Activated T-cell treated with anti-CD3 and anti-CD28 coated beads, Interleukin-2, amount 50 U/mL, for 72 hours (primary cell): ENCODE measurements around the gene PCDH15. TPM values are rescaled to one million over a fixed set of nuclear protein-coding genes. Genes with fewer than 3 reads are reported as not detected.

Experiments
- ATAC-seq, 2 donors: fragments of 150-1000 bp; cut with Tn5 transposase; replicated peaks in 1 of 2; 2 replicates each; pipeline ENCODE4 v1.10.0; 2021; ENCODE audit warnings: moderate library complexity in 2 of 2, mild to moderate bottlenecking in 1 of 2
- DNase-seq, 2 donors: peaks; one replicate each; pipeline ENCODE4 v3.0.0; 2021 to 2022; ENCODE audit warnings: mixed read lengths in 1 of 2
- H3K27ac Mint-ChIP-seq: one replicate; pipeline ENCODE4 v1.8.0; 2022; ENCODE audit warnings: mild to moderate bottlenecking, moderate library complexity, mixed read lengths
- H3K27me3 Mint-ChIP-seq: one replicate; pipeline ENCODE4 v1.8.0; 2022; ENCODE audit warnings: low read depth, mixed read lengths
- H3K36me3 Mint-ChIP-seq, 2 donors: one replicate each; pipeline ENCODE4 v1.8.0; 2022; ENCODE audit warnings: mixed read lengths in 2 of 2, mild to moderate bottlenecking in 1 of 2; ENCODE audit not compliant: insufficient read depth in 2 of 2
- H3K4me1 Mint-ChIP-seq: one replicate; pipeline ENCODE4 v1.8.0; 2022; ENCODE audit warnings: low read depth, mixed read lengths
- H3K4me3 Mint-ChIP-seq, 2 donors: one replicate each; pipeline ENCODE4 v1.8.0; 2022; ENCODE audit warnings: mild to moderate bottlenecking in 2 of 2, mixed read lengths in 2 of 2, moderate library complexity in 2 of 2
- H3K9me3 Mint-ChIP-seq, 2 donors: one replicate each; pipeline ENCODE4 v1.8.0; 2022; ENCODE audit warnings: mixed read lengths in 2 of 2
- total RNA-seq, 2 donors: library from RNA; stranded (reverse); gene quantifications; one replicate each; pipeline ENCODE4 v1.2.3, GENCODE V29; 2022

The PCDH15 gene
- total RNA-seq, 2 donors from 2014 or later, result not detected

DNA sequence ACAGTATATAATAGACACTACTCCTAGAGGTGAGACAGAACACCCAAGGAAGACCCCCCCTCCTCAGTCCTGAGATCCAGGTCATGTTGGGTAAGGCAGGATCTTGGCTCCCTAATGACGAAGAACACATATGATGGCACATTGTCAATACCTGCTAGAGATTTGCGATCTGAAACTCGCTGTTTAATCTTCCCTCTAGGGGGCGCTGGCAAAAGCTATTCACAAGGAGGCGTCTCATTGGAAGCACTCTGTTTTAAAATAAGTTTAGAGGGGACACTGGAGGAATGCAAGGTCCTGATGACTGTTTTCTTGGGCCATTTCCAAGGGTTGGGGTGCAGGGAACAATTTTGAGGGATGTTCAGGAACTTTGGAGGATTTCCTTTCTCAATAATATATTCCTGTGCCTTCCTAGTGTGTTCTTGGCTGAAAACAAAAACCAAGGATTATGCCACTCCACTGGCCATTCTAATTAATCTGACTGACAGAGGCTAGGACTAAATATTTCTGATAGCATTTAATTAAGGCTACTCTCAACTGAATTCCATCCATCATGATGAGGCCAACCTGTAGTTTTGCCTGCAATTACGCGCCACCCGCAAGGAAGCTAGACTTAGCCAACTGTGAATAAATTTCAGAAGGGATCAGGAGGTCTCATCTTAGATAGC lies 1014.7 kb downstream of the PCDH15 start:
- Mint-ChIP-seq H3K36me3 (peaks cover 0 to 2% of the 10 kb centered on the region in 2 donors), H3K4me3 (no peak overlapping the region), H3K27ac (no peak overlapping the region), H3K27me3 (no peaks in the 10 kb centered on the region), H3K4me1 (no peaks in the 10 kb centered on the region), H3K9me3 (peaks cover 7 to 11% of the 10 kb centered on the region in 2 donors)
- ATAC-seq (no peak), DNase-seq (no peak)

GRCh38 chr10:53771701-53772100 lies 1029.3 kb downstream of the PCDH15 start:
- Mint-ChIP-seq H3K4me3 (no peak overlapping the region), H3K27me3 (no peaks in the 10 kb centered on the region), H3K27ac (no peak overlapping the region), H3K36me3 (peaks cover 0 to 1% of the 10 kb centered on the region in 2 donors), H3K9me3 (peaks cover 5 to 11% of the 10 kb centered on the region in 2 donors), H3K4me1 (no peaks in the 10 kb centered on the region)
- no peak for ATAC-seq
- DNase-seq, result no peak

DNA sequence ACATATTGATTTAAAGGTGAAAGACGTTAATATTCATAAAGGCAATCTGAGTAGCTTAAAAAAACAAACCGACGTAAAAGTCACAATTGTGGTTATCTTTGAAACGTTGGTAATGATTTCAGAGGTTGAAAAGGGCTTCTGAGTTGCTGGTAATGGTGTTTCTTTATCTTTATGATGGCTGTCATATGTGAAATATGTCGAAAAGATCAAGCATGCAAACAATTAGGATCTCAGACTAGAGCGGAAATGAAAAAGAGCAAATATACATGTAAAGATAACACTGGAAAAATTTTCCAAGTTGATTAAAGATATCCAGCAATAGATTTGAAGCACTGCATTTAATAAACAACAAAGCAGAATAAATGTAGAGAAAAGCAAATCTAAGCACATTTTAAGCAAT lies 1030.1 kb downstream of the PCDH15 start:
- Mint-ChIP-seq H3K4me1 (no peaks in the 10 kb centered on the region), H3K4me3 (no peak overlapping the region), H3K27ac (no peak overlapping the region), H3K36me3 (peaks cover 0 to 1% of the 10 kb centered on the region in 2 donors), H3K27me3 (no peaks in the 10 kb centered on the region), H3K9me3 (peaks cover 5 to 9% of the 10 kb centered on the region in 2 donors)
- no peak for DNase-seq
- ATAC-seq, result no peak

GRCh38 chr10:53765311-53765710 lies 1035.7 kb downstream of the PCDH15 start:
- Mint-ChIP-seq H3K4me3 (no peak overlapping the region), H3K9me3 (peaks cover 3 to 9% of the 10 kb centered on the region in 2 donors), H3K36me3 (peaks cover 0 to 1% of the 10 kb centered on the region in 2 donors), H3K27me3 (no peaks in the 10 kb centered on the region), H3K4me1 (no peaks in the 10 kb centered on the region), H3K27ac (no peak overlapping the region)
- no peak for ATAC-seq
- no peak for DNase-seq

DNA sequence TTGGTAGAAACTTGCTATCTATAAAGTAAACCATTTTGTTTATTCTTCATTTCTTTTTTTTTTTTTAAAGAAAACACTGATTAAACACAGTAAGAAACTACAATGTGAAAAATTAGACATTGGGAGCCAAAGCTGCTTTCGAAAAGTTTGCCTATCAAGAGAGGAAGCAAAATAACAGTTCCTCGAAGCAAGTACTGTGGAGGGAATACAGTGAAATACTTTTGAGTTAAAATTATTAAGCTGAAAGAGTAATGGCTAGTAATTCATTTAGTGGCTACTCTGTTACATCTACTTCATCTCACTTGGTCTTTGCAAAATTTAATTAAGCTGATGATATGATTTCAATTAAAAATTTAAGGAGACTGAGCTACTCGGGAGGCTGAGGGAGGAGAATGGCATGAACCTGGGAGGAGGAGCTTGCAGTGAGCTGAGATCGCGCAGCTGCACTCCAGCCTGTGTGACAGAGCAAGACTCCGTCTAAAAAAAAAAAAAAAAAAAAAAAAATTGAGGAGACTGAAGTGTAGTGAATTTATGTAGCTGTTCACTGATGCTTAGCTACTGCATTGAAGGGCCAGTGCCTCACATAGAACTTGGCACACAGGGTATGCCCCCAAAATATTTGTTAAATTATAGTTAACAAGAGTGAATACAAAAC lies 1046.3 kb downstream of the PCDH15 start:
- no peak for ATAC-seq
- no peak for DNase-seq
- Mint-ChIP-seq H3K27me3 (no peaks in the 10 kb centered on the region), H3K27ac (no peak overlapping the region), H3K9me3 (peaks cover 0 to 2% of the 10 kb centered on the region in 2 donors), H3K4me1 (no peaks in the 10 kb centered on the region), H3K4me3 (no peak overlapping the region), H3K36me3 (no peaks in the 10 kb centered on the region)
